Measurements from ENCODE around the gene VBP1. TPM values are rescaled to one million over a fixed set of nuclear protein-coding genes. Genes with fewer than 3 reads are reported as not detected.

Gene VBP1
- total RNA-seq, 1 donor from 2014 or later = 63.9 TPM

DNA sequence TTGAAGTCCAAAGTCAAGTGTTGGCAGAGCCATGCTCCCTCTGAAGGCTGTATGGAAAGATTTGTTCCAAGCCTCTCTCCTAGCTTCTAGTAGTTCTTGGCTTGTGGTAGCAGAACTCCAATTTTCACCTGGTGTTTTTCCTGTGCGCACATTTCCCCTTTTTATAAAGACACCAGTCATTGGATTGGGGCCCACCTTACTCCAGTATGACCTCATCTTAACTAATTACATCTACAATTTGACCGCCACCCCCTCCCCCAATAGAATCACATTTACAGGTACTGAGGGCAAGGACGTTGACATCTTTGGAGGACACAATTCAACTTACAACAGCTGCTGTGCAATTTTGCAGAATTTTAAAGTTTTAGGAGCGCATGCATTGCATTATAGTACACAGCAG, 31.2 kb downstream of the VBP1 start:
- Histone ChIP-seq H3K27ac (replicated peaks) (no peak overlapping the region), H3K4me1 (no peaks in the 10 kb centered on the region), H3K27me3 (ENCODE audit: low read depth) (no peaks in the 10 kb centered on the region), H3K9me3 (replicated peaks) (no peaks in the 10 kb centered on the region), H3K4me3 (no peak overlapping the region), H3K36me3 (no peaks in the 10 kb centered on the region)
- intact Hi-C loops (cut with micrococcal nuclease) = no loop called here
- TF ChIP-seq, protein P1, sequence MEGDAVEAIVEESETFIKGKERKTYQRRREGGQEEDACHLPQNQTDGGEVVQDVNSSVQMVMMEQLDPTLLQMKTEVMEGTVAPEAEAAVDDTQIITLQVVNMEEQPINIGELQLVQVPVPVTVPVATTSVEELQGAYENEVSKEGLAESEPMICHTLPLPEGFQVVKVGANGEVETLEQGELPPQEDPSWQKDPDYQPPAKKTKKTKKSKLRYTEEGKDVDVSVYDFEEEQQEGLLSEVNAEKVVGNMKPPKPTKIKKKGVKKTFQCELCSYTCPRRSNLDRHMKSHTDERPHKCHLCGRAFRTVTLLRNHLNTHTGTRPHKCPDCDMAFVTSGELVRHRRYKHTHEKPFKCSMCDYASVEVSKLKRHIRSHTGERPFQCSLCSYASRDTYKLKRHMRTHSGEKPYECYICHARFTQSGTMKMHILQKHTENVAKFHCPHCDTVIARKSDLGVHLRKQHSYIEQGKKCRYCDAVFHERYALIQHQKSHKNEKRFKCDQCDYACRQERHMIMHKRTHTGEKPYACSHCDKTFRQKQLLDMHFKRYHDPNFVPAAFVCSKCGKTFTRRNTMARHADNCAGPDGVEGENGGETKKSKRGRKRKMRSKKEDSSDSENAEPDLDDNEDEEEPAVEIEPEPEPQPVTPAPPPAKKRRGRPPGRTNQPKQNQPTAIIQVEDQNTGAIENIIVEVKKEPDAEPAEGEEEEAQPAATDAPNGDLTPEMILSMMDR (IDR thresholded peaks at IDR 0.05; ENCODE audit: borderline replicate concordance) = no peak
- DNase-seq = no peak

DNA sequence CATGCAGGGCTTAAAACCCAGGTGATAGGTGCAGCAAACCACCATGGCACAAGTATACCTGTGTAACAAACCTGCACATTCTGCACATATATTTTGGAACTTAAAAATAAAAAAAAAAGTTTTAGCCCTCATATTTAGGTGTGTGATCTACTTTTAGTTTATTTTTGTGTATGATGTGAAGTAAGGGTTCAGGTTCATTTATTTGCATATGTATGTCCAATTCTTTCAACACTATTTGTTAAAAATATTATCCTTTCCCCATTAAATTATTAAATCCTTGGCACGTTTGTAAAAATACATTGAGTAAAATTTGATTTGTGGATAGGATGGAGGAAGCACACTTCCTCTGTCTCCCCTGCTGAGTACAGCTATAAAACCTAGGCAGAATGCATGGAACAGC, 35.1 kb downstream of the VBP1 start:
- Histone ChIP-seq H3K9me3 (replicated peaks) (no peaks in the 10 kb centered on the region), H3K36me3 (no peaks in the 10 kb centered on the region), H3K27ac (replicated peaks) (no peak overlapping the region), H3K4me1 (no peaks in the 10 kb centered on the region), H3K27me3 (ENCODE audit: low read depth) (no peaks in the 10 kb centered on the region), H3K4me3 (no peak overlapping the region)
- DNase-seq = no peak
- TF ChIP-seq, protein P1 (IDR thresholded peaks at IDR 0.05; ENCODE audit: borderline replicate concordance) = no peak
- intact Hi-C loops (cut with micrococcal nuclease) = no loop called here

DNA sequence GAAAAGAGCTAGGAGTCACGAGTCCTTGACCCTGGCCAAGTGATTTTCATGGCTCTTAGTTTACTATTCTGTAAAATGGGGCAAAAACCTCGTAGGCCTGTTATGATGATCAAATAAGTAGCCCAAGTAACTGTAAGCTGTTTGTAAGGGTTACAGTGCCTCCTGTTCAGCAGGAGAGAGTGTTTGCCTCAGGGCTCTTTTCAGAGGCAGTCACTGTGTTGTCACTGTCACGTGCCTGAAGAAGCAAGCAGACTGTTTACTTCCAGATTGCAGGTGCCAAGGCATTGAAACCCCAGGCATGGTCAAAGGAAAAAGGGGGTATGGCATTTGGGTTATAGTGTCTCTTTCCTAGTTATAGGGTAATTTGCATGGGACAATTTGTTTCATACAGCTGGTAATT, 43.5 kb downstream of the VBP1 start:
- intact Hi-C loops (cut with micrococcal nuclease) = no loop called here
- TF ChIP-seq, protein P1 (IDR thresholded peaks at IDR 0.05; ENCODE audit: borderline replicate concordance) = no peak
- no peak overlapping the region for H3K4me3 ChIP-seq
- no peak for DNase-seq
- H3K27me3 ChIP-seq (ENCODE audit: low read depth) = no peaks in the 10 kb centered on the region
- peaks cover 7% of the 10 kb centered on the region for H3K4me1 ChIP-seq
- H3K36me3 ChIP-seq = no peaks in the 10 kb centered on the region
- no peaks in the 10 kb centered on the region for H3K9me3 ChIP-seq (replicated peaks)
- H3K27ac ChIP-seq (replicated peaks) = no peak overlapping the region

DNA sequence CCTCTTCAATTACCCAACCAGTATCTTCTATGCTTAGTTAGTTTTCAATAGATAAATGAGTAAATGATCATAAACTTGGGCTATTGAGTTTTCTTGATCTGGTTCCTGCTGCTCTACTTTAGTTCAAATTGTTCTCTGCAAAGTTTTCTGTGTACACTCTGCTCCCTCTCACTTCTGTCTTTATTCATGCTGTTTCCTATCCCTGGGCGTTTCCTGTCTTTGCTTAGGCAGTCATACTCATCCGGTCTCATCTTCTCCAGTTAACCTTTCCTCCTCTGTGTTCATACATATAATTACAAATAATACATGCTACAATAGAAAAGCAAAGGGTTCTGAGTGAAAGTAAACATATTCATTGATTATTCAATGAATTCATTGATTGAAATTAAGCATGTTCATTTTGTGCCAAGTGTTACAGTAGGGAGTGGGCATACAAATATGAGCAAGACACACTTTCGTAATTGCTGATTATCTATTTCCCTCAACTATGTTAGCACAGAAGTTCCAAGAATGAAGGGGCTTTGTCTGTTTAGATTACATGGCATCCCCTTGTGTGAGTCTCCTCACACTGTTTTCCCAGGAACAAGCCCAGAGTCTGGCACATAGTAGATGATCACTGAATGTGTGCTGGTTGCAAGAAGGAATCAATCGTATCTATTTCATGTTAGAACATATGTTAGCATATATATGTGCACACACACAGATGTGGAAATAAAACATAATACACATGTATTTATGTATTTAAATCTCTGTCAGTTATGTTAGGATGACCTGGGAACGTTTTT, 46.9 kb downstream of the VBP1 start:
- no peak for DNase-seq

DNA sequence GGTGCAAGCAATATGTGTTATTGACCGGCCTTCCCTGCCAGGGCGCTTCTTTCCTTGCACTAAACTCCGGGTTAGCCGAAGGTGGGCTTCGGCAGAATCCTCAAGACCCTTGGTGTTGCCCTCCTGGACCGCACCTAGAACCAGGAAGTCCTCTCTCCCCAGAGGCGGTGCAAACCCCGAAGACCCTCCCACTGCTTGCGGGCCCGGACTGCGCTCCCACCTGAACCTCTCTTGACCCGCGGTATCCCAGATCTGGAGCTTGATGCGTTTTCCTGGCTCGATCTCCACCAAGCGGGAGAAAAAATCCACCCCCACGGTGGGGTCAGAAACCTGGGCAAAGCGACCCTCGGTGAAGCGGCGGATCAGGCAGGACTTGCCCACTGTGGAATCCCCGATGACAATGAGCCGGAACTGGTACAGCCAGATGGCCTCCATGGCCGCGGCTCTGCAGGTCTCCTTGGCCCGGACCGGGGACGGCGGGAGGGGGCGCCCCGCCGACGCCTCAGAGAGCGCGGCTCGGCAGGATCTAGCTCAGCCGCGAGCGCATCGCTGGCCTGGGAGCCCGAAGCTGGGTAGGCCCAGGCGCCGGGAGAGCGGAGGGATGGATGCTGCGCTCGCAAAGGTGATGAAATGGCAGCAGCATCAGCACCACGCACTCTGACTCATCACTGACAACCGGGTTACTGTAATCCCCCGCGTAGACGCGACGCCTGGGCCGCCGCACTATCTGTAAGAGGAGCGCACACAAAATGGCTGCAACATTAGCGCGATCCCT, 47.8 kb downstream of the VBP1 start, which contains the start of gene RAB39B:
RAB39B (minus strand) TSS at position 638 of the 775 bp plus-strand sequence; CDS start at position 435, 203 bp downstream.
- TF ChIP-seq, protein P1 (IDR thresholded peaks at IDR 0.05; ENCODE audit: borderline replicate concordance) = no peak
- intact Hi-C loops (cut with micrococcal nuclease) = no loop called here
- no peaks in the 10 kb centered on the region for H3K27me3 ChIP-seq (ENCODE audit: low read depth)
- no peaks in the 10 kb centered on the region for H3K36me3 ChIP-seq
- peak within 1 kb of the TSS; percentile 64 for H3K4me3 ChIP-seq
- no peaks in the 10 kb centered on the region for H3K9me3 ChIP-seq (replicated peaks)
- no peak within 1 kb of the TSS for H3K27ac ChIP-seq (replicated peaks)
- H3K4me1 ChIP-seq = peaks cover 7% of the 10 kb centered on the region
- peak; percentile 39 for DNase-seq

More for the DNA sequence above, 46.9 kb downstream of the VBP1 start:
- Histone ChIP-seq H3K36me3 (no peaks in the 10 kb centered on the region), H3K9me3 (replicated peaks) (no peaks in the 10 kb centered on the region), H3K27me3 (ENCODE audit: low read depth) (no peaks in the 10 kb centered on the region), H3K27ac (replicated peaks) (no peak overlapping the region), H3K4me3 (no peak overlapping the region), H3K4me1 (peaks cover 7% of the 10 kb centered on the region)
- intact Hi-C loops (cut with micrococcal nuclease) = no loop called here
- TF ChIP-seq, protein P1 (IDR thresholded peaks at IDR 0.05; ENCODE audit: borderline replicate concordance) = no peak

Data from left ventricle myocardium inferior (tissue), 1 donor.